NOMO-1 treated with DMSO at 0.1 percent for 48 hours (cell line): ENCODE results near the gene CXCR5.

Experiments used
- DNase-seq: peaks from one replicate; lab custom pipeline; 2025; ENCODE audit not compliant: unreplicated experiment; lab: John Stamatoyannopoulos, UW

The CXCR5 gene

DNA sequence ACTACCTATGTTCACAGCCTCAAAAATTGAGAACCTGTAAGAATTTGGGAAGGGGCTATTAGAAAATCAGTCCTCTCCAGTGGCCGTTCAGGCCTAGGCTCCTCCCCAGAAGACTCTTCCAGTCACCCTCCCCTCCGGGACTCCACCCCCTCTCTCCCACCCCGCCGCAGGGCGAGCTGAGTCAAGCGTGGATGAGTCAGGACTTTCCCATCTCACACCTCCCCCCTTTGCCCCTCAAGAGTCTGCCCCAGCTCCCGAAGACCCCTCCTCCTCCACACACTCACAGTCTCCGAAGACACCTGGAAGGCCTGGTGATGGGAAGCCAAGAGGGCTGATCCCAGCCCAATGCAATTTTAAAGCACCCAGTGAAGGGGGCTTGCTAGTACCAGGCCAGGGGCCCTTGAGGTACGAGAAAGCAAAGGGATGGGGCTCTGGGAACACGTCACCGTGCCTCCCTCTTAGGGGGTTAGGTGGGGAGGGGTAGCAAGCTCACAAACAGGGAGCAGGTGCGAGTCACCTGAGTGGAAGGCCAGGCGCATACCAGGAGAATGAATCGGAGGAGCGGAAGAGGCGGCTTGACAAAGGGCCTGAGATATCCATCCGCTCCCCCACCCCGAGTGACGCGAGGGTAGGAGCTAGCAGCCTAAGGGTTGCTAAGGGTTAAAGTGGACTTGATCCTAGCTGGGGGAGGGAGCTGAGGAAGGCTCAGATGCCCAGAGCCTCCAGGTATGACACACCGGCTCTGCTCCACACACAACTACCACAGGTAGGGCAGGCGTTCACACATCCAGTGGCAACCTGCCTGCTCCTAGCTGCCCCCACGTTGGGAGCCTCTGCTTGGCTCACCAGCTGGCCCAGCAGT lies 28.4 kb downstream of the CXCR5 start:
- peak; percentile 14 for DNase-seq

DNA sequence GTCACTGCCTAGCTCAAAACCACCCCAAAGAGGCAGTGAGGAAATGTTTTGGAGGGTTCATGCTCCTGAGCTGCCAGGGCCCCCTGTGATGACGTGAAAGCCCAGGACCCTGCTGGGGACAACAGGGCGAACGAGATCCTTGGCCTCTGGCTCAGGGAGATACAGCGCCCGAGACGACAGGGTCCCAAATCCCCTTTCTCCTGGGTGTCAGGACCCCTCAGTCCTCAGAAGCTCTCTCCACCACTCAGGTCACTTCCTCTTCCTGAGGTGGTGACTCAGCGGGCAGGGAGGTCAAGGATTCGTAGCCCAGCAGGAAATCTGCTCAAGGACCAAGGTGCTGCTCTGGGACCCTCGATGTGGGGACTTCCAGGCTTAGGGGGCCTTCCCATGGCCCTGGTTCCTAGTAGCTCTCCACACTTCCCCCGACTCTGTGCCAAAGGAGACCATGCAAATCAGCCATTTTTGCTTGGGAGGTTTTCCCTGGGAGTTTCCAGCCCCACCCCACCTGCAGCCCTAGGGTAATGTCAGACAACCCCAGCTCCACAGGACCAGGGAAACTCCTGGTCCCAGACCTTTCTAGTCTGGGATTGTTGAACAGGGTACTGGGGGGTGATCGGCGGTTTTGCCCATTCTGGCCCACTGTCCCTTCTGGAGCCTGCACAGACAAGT lies 29.2 kb downstream of the CXCR5 start:
- peak; percentile 46 for DNase-seq

DNA sequence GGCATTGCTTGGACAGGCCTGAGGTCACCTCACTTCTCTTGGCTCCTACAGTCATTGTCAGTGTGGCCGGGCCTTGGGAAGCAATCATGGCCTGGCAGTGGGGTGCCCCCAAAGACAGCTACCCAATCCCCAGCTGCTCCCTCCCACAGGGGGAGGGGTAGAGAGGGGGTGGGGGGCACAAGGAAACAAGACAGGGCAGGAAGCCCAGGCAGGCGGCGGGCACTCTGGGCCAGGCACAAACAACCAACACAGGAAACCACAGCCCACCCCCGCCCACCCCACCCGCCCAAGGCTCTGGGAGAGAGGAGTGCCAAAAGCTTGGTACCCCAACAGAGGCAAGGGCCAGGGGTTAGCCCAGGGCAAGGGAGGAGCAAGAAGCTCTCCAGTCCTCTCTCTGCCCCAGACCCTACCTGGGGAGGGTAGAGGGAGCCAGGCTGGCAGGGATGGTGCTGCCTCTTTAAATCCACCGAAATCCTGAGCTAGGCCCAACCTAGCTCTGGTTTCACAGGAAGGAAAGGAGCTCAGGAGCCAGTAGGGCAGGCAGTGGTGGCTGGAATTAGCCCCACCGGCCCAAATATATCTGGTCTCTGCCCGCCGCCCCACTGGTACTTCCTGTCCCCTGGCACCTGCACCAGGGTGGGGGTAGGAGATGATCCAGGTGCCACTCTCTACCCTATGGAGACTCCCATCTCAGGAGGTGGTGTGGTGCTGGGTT lies 29.9 kb downstream of the CXCR5 start:
- DNase-seq = no peak

DNA sequence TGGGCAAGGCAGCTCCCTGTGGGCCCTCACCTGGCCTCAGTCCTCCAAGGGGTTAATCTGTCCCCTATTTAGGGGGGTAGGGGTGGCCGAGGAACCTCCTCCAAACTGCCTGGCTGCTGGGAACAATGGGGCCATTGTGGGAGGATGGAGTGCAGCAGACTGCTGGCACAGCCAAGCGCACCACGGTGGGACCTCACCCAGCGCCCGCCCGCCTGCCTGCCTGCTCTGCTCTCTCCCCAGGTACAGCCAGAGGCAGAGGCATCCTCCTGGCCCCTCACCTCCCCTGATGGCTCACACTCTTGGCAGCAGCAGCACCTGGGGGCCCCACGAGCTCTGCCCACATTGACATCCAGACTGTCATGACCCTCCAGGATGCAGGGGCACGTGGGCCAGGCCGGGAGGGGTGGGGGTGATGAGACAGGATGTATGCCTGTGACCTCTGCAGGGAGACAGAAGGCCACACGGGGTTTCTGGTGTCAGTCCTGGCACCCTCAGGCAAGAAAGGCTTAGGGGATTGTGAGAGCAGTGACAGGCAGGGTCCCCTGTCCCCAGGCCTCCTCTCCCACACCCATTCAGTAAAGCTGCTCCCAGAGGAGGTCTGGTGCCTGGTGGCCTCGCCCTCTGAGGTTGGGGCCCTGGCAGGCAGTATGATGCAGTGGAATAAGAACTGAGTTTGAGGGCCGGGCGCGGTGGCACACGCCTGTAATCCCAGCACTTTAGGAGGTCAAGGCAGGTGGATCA lies 30.7 kb downstream of the CXCR5 start:
- DNase-seq = no peak

DNA sequence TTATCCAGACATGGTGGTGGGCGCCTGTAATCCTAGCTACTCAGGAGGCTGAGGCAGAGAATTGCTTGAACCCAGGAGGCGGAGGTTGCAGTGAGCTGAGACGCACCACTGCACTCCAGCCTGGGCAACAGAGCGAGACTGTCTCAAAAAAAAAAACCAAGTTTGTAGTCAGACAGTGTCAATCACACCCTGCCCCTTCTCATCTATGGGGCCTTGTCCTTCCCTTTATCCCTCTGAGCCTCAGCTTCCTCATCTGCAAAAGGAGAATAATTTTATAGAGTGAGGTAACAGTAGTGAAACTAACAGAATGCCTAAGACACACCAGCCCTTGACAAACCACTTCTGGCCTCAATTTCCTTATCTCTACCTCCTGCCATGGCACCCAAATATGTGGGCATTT lies 31.3 kb downstream of the CXCR5 start:
- peak; percentile 37 for DNase-seq

DNA sequence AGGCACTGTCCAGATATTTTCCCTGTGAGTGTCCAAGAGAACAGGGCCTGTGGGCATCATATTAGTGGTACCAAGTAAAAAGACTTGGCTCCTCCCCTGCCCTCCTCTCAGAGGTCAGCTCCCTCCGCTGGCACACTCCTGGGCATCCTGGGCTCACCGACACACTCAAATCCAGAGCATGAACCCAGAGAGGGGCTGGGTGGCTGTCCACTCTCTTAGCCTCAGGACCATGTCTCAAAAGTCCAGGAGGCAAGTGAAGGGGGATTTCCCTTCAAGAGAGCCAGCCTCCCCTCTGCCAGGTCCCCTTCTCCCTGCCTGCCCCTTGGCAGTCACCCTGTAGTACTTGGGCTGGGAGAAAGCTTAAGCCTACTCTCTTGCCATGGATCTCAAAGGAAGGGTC lies 31.7 kb downstream of the CXCR5 start:
- DNase-seq = no peak

DNA sequence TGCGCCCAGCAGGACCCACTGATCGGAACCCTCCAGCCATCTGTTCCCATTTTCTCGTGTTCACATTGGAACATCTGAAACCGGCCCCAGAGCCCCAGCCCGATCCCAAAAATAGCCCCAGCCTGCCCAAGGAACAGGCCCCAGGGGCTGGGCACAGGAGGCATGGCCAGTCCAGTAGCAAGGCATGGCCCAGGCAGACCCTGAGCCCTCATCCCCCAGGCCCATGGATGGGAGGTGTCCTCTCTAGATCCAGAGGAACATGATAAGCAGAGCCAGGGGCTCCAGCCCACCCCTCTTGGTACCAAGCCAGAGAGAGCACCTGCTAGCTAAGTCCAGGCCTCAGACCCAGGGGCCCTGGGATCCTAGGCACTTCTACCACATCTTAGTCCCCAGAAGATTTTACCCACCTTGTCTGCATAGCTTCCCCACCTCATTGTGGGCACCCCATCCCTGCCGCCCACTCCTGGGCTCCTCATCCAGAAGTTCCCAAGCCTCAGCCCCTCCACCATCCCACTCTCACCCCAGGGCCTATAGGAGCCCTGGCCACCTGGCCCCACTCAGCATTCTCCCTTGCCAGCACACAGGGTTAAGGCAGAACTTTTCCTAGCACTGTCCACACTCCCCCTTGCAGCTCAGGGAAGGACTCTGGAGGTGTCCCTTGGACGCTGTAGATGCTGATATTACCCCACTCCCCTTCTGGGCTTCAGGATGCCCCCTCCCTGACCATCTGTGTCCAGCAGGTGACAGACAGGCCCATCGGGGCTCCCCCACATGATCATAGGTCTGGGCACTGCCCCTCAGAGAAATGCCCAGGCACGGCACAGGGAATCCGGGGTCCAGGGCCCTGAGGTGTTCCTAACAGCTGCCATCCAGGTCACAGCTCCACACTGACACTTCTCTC lies 32.5 kb downstream of the CXCR5 start:
- no peak for DNase-seq

DNA sequence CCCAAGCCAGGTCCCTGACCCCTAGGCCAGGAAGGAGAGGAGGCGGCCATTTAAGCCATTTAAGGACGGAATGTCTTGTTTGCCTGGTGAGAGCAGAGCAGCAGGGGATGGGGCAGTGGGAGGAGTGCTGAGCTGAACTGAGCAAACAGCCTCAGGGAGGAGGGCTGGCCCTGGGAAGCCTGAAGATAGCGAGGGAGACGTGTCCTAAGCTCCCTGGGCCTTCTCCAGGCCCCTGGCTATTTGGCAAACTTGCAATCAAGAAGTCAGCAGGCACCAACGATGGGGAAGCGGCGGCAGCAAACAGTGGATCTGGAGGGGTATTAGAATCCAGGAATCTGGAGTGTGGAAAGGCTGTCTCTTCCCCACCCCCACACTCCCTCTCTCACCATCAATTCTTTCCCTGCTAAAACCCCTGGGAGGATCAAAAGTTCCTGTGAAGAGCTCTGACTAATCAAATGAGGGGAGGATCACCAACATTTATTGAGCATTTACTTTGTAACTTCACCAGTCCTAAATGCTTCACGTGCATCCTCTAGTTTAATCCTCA lies 33.2 kb downstream of the CXCR5 start:
- no peak for DNase-seq

DNA sequence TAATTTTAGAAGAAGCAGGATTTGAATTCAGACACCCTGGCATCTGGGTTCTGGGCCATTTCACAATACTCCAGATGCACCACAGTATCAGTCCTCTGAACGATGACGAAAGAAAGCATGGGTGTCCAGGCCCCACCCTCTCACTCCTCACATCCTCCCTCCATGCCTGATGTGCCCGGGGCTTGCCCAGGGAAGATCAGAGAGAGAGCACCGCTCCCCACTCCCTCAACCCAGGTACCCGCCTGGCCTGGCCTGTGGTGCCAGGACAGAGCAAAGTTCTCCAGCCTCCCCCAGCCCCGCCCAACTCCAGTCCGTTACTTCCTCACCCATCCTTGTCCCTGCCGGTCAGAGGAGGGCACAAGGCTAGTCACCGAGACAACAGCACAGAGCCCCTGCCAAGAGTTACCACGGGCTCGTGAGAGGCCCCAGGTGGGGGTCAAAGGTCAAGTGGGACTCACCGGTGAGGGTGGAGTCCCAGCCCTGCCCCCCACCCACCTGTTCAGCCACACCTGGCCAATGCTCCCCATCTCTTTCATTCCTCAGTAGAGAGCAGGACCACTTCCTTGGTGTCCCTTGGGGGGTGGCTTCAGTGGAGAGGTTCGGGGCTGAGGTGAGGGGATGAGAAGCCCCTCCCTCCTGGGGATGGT lies 33.9 kb downstream of the CXCR5 start:
- DNase-seq = peak; percentile 66

DNA sequence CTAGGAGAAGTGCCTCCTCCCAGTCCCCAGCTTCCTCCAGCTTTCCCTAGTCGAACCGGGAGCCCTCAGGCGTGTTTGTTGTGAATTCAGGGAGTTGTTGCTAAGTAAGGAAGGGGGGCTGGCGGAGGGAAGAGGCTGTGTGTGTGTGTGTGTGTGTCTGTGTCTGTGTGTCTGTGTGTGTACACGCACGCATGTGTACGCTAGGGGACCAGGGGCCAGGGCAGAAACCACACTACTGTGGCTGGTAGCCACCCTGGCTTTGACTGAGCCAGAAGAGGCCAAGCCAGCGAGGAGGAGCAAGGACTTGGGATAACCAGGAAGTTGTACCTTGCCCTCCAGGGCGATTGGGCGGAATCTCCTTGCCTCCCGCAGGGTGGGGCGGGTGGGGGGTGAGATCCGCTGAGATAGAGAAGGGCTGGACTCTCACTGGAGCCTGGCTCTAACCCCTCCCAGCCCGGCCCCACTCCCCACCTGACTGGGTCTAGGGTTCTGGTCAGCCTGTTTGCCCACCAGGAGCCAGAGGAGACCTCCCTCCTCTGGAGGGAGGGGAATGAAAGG lies 34.5 kb downstream of the CXCR5 start:
- no peak for DNase-seq

DNA sequence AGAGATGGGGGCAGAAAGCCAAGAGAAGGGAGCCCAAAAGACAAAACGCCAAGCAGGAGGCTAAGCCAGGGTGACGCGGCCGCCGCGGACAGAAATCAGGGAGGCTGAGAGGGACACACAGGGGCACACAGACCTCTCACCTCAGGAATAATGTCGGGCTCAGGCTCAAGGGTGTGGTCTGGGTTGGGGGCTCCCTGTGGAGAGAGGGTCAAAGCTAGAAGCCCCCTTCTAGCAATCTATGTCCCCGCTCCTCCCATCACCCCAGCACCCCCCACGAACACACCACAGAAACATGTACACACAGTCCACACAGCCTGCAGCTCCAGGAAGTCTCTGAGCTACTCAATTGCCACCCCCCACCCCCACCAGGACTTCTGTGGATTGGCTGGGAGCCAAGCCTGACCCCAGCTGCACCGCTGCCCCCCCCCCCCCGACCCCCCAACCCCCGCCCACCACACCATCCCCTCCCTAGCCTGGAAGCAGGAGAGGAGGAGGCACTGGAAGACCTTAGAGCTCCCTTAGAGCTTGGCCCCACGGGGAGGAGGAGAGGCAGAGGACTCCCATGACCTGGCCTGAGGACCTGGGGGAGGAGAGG lies 35.1 kb downstream of the CXCR5 start:
- DNase-seq = no peak

DNA sequence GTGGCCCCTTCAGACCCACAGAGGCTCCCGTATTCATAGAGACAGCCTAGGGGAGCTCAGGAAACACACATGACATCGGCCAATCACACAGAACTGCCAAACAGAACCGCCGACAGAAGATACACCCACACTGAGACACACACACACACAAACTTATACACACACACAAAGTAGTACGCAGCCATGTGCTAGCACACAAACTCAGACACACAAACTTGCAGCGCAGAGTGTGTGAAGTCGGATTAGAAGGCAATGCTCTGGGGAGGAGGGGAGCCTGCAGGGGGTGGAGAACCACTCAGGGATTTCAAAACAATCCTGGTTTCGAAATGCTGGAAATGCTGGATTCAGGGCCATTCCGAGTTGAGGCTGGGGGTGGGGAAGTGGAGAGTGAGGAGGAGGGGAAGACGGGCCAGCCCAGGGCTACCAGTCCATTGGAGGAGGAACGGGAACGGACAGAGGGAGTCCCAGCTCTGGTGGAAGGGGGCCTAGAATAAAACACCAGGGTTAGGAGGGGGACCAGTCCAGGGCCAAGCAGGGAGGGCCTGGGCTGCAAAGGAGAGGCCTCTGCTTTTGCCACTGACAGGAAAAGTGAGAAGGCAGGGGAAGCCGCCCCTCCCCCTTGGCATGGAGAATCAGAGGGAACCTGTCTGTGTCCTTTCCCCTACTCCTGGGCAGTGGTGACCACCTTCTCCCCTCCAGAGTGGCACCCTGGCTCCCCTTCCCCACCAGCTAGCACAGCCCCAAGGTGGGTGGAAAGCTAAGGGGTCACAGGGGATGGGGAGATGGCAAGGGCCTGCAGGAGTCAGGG lies 37.6 kb downstream of the CXCR5 start:
- no peak for DNase-seq

DNA sequence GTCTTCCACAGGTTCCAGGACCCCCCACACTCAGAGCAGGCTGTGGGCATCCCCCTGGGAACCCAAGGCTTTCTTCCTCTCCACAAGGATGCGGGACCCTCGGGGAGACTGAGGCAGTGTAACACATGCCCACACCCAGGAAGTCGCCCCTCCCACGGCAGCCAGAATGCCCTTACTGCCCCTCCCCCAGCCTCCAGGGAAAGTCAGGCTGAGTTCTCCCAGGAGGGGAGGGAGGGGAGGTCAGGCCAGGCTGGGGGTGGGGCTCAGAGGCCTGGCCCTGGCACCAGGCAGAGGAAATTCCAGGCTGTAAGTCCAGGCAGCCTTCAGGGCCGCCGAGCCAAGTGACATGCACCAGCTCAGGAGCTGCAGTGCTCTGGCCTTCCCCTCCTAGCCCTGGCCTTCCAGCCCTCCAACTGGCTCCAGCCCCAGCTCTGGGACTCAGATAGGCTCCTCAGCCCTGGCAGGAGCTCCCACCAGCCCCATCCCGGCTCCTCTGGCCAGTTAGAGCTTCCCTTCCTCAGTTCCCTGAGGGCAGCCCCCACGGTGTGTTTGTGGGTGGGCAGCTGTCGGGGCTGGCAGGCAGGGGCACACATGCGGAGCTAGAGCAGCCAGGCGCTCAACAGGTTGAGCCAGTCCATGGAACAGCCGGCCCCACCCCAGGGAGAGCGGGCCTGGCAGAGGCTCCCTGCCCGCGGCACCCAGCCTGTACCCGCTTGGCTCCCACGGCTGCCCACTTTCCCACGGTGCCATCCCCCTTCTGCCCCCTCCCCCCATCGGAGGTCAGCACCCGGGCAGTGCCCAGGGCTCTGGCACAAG lies 38.4 kb downstream of the CXCR5 start:
- DNase-seq = no peak

DNA sequence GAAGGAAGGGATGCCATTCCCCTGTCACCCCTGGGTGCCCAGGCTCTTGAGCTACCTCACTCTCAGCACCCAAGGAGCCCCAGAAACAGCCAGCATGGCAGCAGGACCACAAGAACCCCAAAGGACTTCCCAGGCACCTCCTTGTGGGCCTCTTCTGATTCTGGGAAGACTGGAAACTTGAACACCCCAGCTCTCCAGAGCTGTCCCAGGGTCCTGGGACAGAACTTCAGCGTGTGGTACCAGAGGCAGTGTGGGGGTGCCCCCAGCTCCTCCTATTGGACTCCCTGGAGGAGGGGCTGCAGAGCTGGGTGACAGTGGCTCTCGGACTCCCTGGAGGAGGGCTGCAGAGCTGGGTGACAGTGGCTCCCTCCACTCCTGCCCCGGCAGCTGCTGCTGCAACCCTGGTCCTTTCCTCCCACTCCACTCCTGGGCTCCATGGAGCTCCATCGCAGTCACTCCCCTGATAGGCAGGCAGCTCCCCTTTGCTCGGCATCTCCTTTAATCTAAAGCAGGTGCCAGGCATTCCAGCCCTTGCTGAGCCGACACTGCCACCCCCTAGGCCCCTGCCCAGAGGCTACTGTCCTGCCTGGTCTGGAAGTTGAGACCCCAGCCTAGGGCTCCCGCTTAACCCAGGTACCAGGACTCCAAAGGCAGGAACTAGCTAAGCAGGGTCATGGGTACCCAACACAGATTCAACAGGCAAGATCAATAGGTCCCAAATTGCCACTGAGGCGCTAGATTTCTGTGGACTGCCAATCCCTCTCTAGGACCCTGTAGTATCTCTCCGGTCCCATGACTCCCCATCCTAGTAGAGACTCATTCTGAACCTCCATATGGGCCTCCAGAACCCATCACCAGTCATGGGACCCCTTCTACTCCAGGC lies 39.3 kb downstream of the CXCR5 start:
- no peak for DNase-seq

DNA sequence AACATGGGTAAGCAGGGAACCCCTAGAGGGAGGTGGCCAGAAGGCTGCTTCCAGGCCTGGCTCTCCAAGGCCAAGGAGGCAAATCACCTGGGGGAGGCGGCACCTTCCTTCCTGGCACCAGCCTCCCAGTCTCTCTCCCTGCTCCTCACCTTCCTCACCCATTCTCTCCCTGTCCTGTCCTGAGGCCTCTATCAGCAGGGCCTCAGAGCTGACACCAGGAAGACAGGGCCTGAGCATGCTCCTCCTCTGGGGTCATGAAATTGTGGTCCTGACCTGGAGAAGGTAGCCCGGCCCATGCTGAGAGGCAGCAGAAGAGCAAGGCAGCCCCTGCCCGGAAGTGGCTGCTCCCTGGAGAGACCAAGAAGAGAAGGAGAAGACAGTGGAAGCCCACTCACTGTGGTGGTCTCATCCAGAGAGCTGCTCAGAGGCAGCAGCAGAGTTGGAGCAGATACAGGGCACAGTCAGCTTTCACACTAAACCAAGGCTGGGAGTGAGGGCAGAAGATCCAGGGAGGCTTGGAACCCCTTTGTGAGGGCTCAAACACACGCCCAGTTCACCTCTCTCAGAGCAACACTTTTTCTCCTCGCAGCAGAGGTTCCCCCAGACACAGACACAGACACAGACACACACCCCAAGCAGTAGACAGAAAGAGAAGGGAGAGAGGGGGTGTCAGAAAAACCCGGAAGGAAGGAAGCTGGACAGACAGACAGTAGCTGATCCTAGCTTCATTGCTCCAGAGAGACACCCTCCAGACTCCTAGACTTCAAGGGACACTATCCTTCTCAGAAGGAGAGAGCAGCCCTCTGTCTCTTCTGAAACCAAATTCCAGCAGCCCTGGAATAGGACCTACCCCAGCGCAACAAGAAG lies 40.3 kb downstream of the CXCR5 start:
- no peak for DNase-seq
